ENCODE measurements around the gene LRRK2. TPM values are rescaled to one million over a fixed set of nuclear protein-coding genes. Genes with fewer than 3 reads are reported as not detected.

LRRK2 gene
- total RNA-seq, 1 experiment from 2014 or later = 3.1 TPM

- no peak for TF ChIP-seq EZH2 (IDR thresholded peaks at IDR 0.05; ENCODE audit: borderline replicate concordance, low read depth, low read length, poor library complexity, severe bottlenecking)
- TF ChIP-seq, protein P1, sequence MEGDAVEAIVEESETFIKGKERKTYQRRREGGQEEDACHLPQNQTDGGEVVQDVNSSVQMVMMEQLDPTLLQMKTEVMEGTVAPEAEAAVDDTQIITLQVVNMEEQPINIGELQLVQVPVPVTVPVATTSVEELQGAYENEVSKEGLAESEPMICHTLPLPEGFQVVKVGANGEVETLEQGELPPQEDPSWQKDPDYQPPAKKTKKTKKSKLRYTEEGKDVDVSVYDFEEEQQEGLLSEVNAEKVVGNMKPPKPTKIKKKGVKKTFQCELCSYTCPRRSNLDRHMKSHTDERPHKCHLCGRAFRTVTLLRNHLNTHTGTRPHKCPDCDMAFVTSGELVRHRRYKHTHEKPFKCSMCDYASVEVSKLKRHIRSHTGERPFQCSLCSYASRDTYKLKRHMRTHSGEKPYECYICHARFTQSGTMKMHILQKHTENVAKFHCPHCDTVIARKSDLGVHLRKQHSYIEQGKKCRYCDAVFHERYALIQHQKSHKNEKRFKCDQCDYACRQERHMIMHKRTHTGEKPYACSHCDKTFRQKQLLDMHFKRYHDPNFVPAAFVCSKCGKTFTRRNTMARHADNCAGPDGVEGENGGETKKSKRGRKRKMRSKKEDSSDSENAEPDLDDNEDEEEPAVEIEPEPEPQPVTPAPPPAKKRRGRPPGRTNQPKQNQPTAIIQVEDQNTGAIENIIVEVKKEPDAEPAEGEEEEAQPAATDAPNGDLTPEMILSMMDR (conservative IDR thresholded peaks at IDR 0.05; ENCODE audit: low read depth, low read length) = no peak
- Histone ChIP-seq H3K27ac (ENCODE audit: low read depth, low read length, poor library complexity, severe bottlenecking) (no peak overlapping the region), H3K4me3 (ENCODE audit: low read depth, low read length, poor library complexity, severe bottlenecking) (no peak overlapping the region), H3K36me3 (ENCODE audit: insufficient read depth, low read length, poor library complexity, severe bottlenecking) (no peaks in the 10 kb centered on the region), H3K9me3 (ENCODE audit: low read depth, low read length, poor library complexity, severe bottlenecking) (no peaks in the 10 kb centered on the region), H3K27me3 (replicated peaks; ENCODE audit: insufficient read depth, low read depth, low read length, poor library complexity) (no peaks in the 10 kb centered on the region), H3K4me1 (ENCODE audit: insufficient read depth, low read length, poor library complexity, severe bottlenecking) (no peaks in the 10 kb centered on the region)
- CTCF ChIA-PET = no interaction called here
- DNase-seq (ENCODE audit: low spot score) = no peak
- intact Hi-C loops (cut with micrococcal nuclease; ENCODE audit: unreplicated experiment) = no loop called here
- POLR2A ChIA-PET (ENCODE audit: low non-redundant PET) = no interaction called here
- BruUV-seq (replicated peaks) = no TSS peak
Observed at GRCh38 chr12:40324261-40324660, 99.5 kb downstream of the LRRK2 start.

DNA sequence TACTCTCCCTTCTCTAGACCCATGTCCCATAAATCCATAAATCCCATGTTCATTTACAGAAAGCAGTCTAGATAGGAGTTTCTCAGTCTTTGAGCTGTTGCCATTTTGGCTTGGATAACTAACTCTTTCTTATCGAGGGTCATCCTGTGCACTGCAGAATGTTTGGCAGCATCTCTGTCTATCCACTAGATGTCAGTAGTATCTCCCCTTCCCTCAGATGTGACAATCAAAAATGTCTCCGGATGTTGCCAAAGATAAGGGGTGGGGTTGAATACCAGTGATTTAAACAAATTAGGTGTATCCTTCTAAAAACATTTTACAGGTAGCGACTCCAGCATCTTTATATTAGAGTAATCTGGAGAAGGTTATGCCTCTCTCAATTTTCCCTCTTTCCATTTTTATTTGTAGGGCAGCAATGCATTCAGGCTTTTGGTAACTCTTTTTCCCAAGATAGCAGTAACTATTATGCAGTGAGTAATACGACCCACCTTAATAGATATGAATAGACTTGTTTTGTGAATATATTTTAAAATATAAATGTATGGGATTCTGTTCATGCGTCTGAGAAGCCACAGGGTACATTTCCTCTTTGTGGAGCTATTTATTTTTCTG, 100.7 kb downstream of the LRRK2 start:
- DNase-seq (ENCODE audit: low spot score) = peak; percentile 73
- TF ChIP-seq EZH2 (IDR thresholded peaks at IDR 0.05; ENCODE audit: borderline replicate concordance, low read depth, low read length, poor library complexity, severe bottlenecking) = no peak
- TF ChIP-seq, protein P1 (conservative IDR thresholded peaks at IDR 0.05; ENCODE audit: low read depth, low read length) = peak; percentile 85
- intact Hi-C loops (cut with micrococcal nuclease; ENCODE audit: unreplicated experiment) = loop anchor here (5.0 kb wide), 1 partner anchor 122 kb away; no protein-coding TSS in a partner anchor
- no TSS peak for BruUV-seq (replicated peaks)
- Histone ChIP-seq H3K4me1 (ENCODE audit: insufficient read depth, low read length, poor library complexity, severe bottlenecking) (no peaks in the 10 kb centered on the region), H3K9me3 (ENCODE audit: low read depth, low read length, poor library complexity, severe bottlenecking) (peaks cover 1% of the 10 kb centered on the region), H3K4me3 (ENCODE audit: low read depth, low read length, poor library complexity, severe bottlenecking) (no peak overlapping the region), H3K27ac (ENCODE audit: low read depth, low read length, poor library complexity, severe bottlenecking) (no peak overlapping the region), H3K36me3 (ENCODE audit: insufficient read depth, low read length, poor library complexity, severe bottlenecking) (no peaks in the 10 kb centered on the region), H3K27me3 (replicated peaks; ENCODE audit: insufficient read depth, low read depth, low read length, poor library complexity) (no peaks in the 10 kb centered on the region)
- ChIA-PET POLR2A (ENCODE audit: low non-redundant PET) (no interaction called here), CTCF (interaction anchor here (0.7 to 1.1 kb wide), 3 partner anchors 9 to 687 kb away, joined by 3 to 4 read pairs (median 4); no protein-coding TSS in a partner anchor)

- no peaks in the 10 kb centered on the region for H3K4me1 ChIP-seq (ENCODE audit: insufficient read depth, low read length, poor library complexity, severe bottlenecking)
- ChIA-PET POLR2A (ENCODE audit: low non-redundant PET) (no interaction called here), CTCF (no interaction called here)
- no TSS peak for BruUV-seq (replicated peaks)
- H3K9me3 ChIP-seq (ENCODE audit: low read depth, low read length, poor library complexity, severe bottlenecking) = peaks cover 3% of the 10 kb centered on the region
- no peaks in the 10 kb centered on the region for H3K36me3 ChIP-seq (ENCODE audit: insufficient read depth, low read length, poor library complexity, severe bottlenecking)
- DNase-seq (ENCODE audit: low spot score) = no peak
- TF ChIP-seq, protein P1 (conservative IDR thresholded peaks at IDR 0.05; ENCODE audit: low read depth, low read length) = no peak
- TF ChIP-seq EZH2 (IDR thresholded peaks at IDR 0.05; ENCODE audit: borderline replicate concordance, low read depth, low read length, poor library complexity, severe bottlenecking) = no peak
- intact Hi-C loops (cut with micrococcal nuclease; ENCODE audit: unreplicated experiment) = loop anchor here (5.0 kb wide), 1 partner anchor 120 kb away; no protein-coding TSS in a partner anchor
- no peaks in the 10 kb centered on the region for H3K27me3 ChIP-seq (replicated peaks; ENCODE audit: insufficient read depth, low read depth, low read length, poor library complexity)
- H3K4me3 ChIP-seq (ENCODE audit: low read depth, low read length, poor library complexity, severe bottlenecking) = no peak overlapping the region
- H3K27ac ChIP-seq (ENCODE audit: low read depth, low read length, poor library complexity, severe bottlenecking) = no peak overlapping the region
Observed at GRCh38 chr12:40327535-40327934, 102.7 kb downstream of the LRRK2 start.

All from A673 (cell line).